PC-9 (cell line): ENCODE data around the gene PRKAR2B. TPM values are rescaled to one million over a fixed set of nuclear protein-coding genes. Genes with fewer than 3 reads are reported as not detected.

Experiments
- BruUV-seq: library from RNA; stranded (reverse); fragments of 400-500 nt; replicated peaks from 2 replicates; lab custom pipeline; 2021; lab: Mats Ljungman, UMichigan
- CTCF ChIA-PET: fragments of 300-600 bp; sonication (Branson Sonifier 250); formaldehyde crosslinking; loops from one replicate; lab custom pipeline; 2022; ENCODE audit warnings: antibody characterized with exemption; lab: Charles Lee
- POLR2A ChIA-PET: fragments of 300-600 bp; sonication (Branson Sonifier 250); formaldehyde crosslinking; loops from one replicate; lab custom pipeline; 2022; ENCODE audit warnings: antibody characterized with exemption; ENCODE audit not compliant: unreplicated experiment; lab: Charles Lee
- DNase-seq, 2 experiments: peaks; one replicate each; pipeline versions ENCODE4 v3.0.0 to v3.0.0-alpha.2; 2015 to 2022; ENCODE audit warnings: mixed read lengths in 1 of 2
- H2AFZ ChIP-seq: fragments of 200-600 bp; sonication (generic); 2 replicates; pipeline ENCODE4 v1.8.1; 2017; ENCODE audit warnings: antibody characterized with exemption
- H3F3A ChIP-seq: fragments of 200-600 bp; sonication (generic); 2 replicates; pipeline ENCODE4 v1.8.1; 2017; ENCODE audit warnings: antibody characterized with exemption, mild to moderate bottlenecking, low read depth; ENCODE audit not compliant: insufficient read depth
- H3K27ac ChIP-seq: fragments of 200-600 bp; sonication (generic); 2 replicates; pipeline ENCODE4 v1.6.1; 2016; ENCODE audit warnings: mixed run types
- H3K27me3 ChIP-seq: fragments of 200-600 bp; sonication (generic); 2 replicates; pipeline ENCODE4 v1.6.1; 2016; ENCODE audit warnings: low read depth, mixed run types; ENCODE audit not compliant: insufficient read depth
- H3K36me3 ChIP-seq: fragments of 200-600 bp; sonication (generic); 2 replicates; pipeline ENCODE4 v1.6.1; 2016; ENCODE audit warnings: low read depth, mixed run types
- H3K4me1 ChIP-seq: fragments of 200-600 bp; sonication (generic); replicated peaks from 2 replicates; pipeline ENCODE4 v1.6.1; 2016; ENCODE audit warnings: mixed run types; ENCODE audit not compliant: insufficient read depth
- H3K4me2 ChIP-seq: fragments of 200-600 bp; sonication (generic); 2 replicates; pipeline ENCODE4 v1.6.1; 2017; ENCODE audit warnings: mixed run types
- H3K4me3 ChIP-seq: fragments of 200-600 bp; sonication (generic); 2 replicates; pipeline ENCODE4 v1.6.1; 2016; ENCODE audit warnings: mixed run types
- H3K79me2 ChIP-seq: fragments of 200-600 bp; sonication (generic); 2 replicates; pipeline ENCODE4 v1.6.1; 2017; ENCODE audit warnings: low read depth, mixed run types
- H3K9me2 ChIP-seq: fragments of 200-600 bp; sonication (generic); 2 replicates; pipeline ENCODE4 v1.8.1; 2017; ENCODE audit warnings: mild to moderate bottlenecking; ENCODE audit not compliant: insufficient read depth
- H3K9me3 ChIP-seq: fragments of 200-600 bp; sonication (generic); 2 replicates; pipeline ENCODE4 v1.8.1; 2016; ENCODE audit warnings: low read depth; ENCODE audit not compliant: insufficient read depth
- H4K20me1 ChIP-seq: fragments of 200-600 bp; sonication (generic); 2 replicates; pipeline ENCODE4 v1.8.1; 2017; ENCODE audit not compliant: insufficient read depth
- CTCF ChIP-seq: fragments of 200-600 bp; sonication (generic); conservative IDR thresholded peaks from 2 replicates; pipeline ENCODE4 v1.6.1; 2017; ENCODE audit warnings: mixed run types, antibody characterized with exemption, mild to moderate bottlenecking, moderate library complexity
- EZH2 ChIP-seq: fragments of 200-600 bp; sonication (generic); IDR thresholded peaks from 2 replicates; pipeline ENCODE4 v1.8.0; 2017; ENCODE audit warnings: antibody characterized with exemption, low read depth
- intact Hi-C: fragments of 100-400 bp; cut with micrococcal nuclease; formaldehyde crosslinking; loops from one replicate; pipeline ENCODE4 v1.10.0; 2022; ENCODE audit not compliant: unreplicated experiment
- total RNA-seq: library from RNA; stranded (reverse); gene quantifications from 2 replicates; pipeline ENCODE4 v1.2.3, GENCODE V29; 2021

PRKAR2B gene
- total RNA-seq, 1 experiment from 2014 or later: 2.9 TPM

DNA sequence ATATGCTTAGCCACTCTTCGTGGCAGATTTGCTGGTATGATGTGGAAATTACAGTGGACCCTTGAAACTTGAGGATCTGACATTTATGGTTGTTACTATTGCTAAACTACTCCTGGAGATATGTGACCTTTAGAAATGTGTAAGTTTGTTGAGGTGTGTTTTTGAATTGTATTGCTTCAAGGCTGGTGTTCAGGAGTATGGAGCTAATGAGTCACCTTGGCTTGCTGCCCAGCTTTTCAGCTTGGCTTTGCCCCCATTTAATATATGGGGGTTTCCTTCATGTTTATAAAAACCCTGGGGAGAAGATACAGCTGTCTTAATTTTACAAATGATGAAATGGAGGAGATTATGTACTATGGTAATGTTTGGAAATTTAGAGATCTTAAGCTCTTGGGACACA, 135.9 kb downstream of the PRKAR2B start:
- H2AFZ ChIP-seq: no peak overlapping the region
- H3K36me3 ChIP-seq: peaks cover 55% of the 10 kb centered on the region
- no peaks in the 10 kb centered on the region for H3K9me2 ChIP-seq
- no peak overlapping the region for H3K4me3 ChIP-seq
- no TSS peak for BruUV-seq
- DNase-seq: peak; percentile 35 to 57
- H3K4me2 ChIP-seq: peak overlapping the region; percentile 35; the same call in 1 of the 2 replicates
- intact Hi-C loops: no loop called here
- H3F3A ChIP-seq: peaks cover 18% of the 10 kb centered on the region; the same call in 1 of the 2 replicates
- TF ChIP-seq CTCF: no peak
- no peak for TF ChIP-seq EZH2
- H3K27me3 ChIP-seq: no peaks in the 10 kb centered on the region
- H4K20me1 ChIP-seq: peaks cover 44% of the 10 kb centered on the region
- no peaks in the 10 kb centered on the region for H3K9me3 ChIP-seq
- H3K27ac ChIP-seq: peak overlapping the region; percentile 64
- ChIA-PET POLR2A (interaction anchor here (0.5 to 0.6 kb wide), 4 partner anchors 10 to 460 kb away, joined by 3 to 4 read pairs (median 3); partner anchors contain the start of gene HBP1), CTCF (interaction anchor here (0.8 kb wide), 1 partner anchor 27 kb away, joined by 3 read pairs; no protein-coding TSS in a partner anchor)
- H3K79me2 ChIP-seq: peaks cover 43% of the 10 kb centered on the region
- peaks cover 20% of the 10 kb centered on the region for H3K4me1 ChIP-seq

GRCh38 chr7:107181172-107181571, 136.7 kb downstream of the PRKAR2B start:
- peaks cover 18% of the 10 kb centered on the region; the same call in 1 of the 2 replicates for H3F3A ChIP-seq
- no peak for TF ChIP-seq CTCF
- no peak for TF ChIP-seq EZH2
- H4K20me1 ChIP-seq: peaks cover 52% of the 10 kb centered on the region
- CTCF ChIA-PET: interaction anchor here (0.8 to 1.0 kb wide), 2 partner anchors 14 to 28 kb away, joined by 3 read pairs; no protein-coding TSS in a partner anchor
- POLR2A ChIA-PET: interaction anchor here (0.6 kb wide), 2 partner anchors 13 to 1274 kb away, joined by 3 to 5 read pairs; no protein-coding TSS in a partner anchor
- H3K9me3 ChIP-seq: no peaks in the 10 kb centered on the region
- H3K27me3 ChIP-seq: no peaks in the 10 kb centered on the region
- H2AFZ ChIP-seq: no peak overlapping the region
- intact Hi-C loops: no loop called here
- no TSS peak for BruUV-seq
- H3K27ac ChIP-seq: no peak overlapping the region
- H3K4me1 ChIP-seq: peaks cover 20% of the 10 kb centered on the region
- H3K9me2 ChIP-seq: no peaks in the 10 kb centered on the region
- H3K79me2 ChIP-seq: peaks cover 36% of the 10 kb centered on the region
- DNase-seq: no peak
- H3K36me3 ChIP-seq: peaks cover 60% of the 10 kb centered on the region
- no peak overlapping the region for H3K4me3 ChIP-seq
- H3K4me2 ChIP-seq: no peak overlapping the region

DNA sequence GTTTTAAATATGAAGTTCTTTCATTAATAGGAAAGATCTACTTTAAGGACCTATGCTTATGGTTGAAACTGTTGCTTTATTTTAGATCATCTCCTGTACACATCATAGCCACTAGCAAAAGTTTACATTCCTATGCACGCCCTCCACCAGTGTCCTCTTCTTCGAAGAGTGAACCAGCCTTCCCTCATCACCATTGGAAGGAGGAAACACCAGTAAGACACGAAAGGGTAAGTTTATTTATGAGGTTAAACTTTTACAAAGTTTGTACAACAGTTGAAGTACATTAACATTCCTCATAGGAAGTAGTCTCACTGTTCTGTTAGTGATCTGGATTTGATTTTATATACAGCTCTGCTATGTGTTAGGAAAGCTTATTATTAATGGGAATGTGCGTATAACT, 141.2 kb downstream of the PRKAR2B start:
- Histone ChIP-seq H2AFZ (no peak overlapping the region), H3K4me3 (no peak overlapping the region), H3K4me2 (no peak overlapping the region), H3K36me3 (peaks cover 59% of the 10 kb centered on the region), H3K79me2 (no peaks in the 10 kb centered on the region; the same call in 1 of the 2 replicates), H3K27ac (no peak overlapping the region), H3K9me3 (no peaks in the 10 kb centered on the region), H3F3A (peaks cover 5% of the 10 kb centered on the region; the same call in 1 of the 2 replicates), H3K4me1 (no peaks in the 10 kb centered on the region; the same call in 1 of the 2 replicates), H4K20me1 (peaks cover 26% of the 10 kb centered on the region), H3K27me3 (no peaks in the 10 kb centered on the region), H3K9me2 (no peaks in the 10 kb centered on the region)
- ChIA-PET CTCF (no interaction called here), POLR2A (no interaction called here)
- TF ChIP-seq CTCF (no peak), EZH2 (no peak)
- intact Hi-C loops: no loop called here
- no TSS peak for BruUV-seq
- no peak for DNase-seq
